G401 (cell line): ENCODE measurements around the gene FMO5. TPM values are rescaled to one million over a fixed set of nuclear protein-coding genes. Genes with fewer than 3 reads are reported as not detected.

ENCODE experiments used
- DNase-seq: peaks from one replicate; pipeline ENCODE4 v3.0.0-alpha.2; 2015; ENCODE audit warnings: low spot score
- in situ Hi-C: cut with HindIII; loops from 2 replicates; pipeline ENCODE4 v1.10.0; 2016; ENCODE audit warnings: low sequenced_read_pairs, mixed read lengths
- total RNA-seq: library from RNA; depleted of rRNA; stranded (reverse); fragments of >200 nt; shearing (Covaris generic); gene quantifications from 2 replicates; pipeline ENCODE4 v1.2.3, GENCODE V29; 2014; rRNA removed

The FMO5 gene, protein sequence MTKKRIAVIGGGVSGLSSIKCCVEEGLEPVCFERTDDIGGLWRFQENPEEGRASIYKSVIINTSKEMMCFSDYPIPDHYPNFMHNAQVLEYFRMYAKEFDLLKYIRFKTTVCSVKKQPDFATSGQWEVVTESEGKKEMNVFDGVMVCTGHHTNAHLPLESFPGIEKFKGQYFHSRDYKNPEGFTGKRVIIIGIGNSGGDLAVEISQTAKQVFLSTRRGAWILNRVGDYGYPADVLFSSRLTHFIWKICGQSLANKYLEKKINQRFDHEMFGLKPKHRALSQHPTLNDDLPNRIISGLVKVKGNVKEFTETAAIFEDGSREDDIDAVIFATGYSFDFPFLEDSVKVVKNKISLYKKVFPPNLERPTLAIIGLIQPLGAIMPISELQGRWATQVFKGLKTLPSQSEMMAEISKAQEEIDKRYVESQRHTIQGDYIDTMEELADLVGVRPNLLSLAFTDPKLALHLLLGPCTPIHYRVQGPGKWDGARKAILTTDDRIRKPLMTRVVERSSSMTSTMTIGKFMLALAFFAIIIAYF
- 0.24 and 1.2 TPM in 2 replicates for total RNA-seq

DNA sequence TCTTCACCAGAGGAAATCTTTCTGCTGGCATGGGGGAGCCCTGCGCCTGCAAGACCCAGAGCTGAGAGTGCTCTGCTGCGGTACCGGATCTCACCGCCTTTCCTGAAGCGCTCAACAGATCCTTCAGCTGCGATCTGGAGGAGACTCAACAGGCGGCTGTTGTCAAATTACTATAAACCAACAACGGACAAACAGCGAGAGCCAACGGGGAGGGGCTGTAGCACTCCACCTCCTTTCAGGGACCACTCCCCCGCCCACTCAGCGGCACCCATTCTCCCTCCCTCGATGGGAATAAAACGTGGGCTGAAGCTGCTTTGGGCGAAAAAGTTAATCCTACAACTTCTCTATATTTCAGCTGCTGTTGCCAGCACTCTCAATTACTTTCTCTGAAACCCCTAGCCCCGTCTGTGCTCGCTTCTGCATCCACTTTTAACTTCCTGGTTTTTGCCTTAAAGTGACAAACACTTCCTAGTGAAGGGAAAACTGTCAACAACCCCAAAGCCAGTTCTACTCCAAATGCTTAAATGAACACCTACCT, at the start of gene FMO5:
Gene FMO5, minus strand, starts transcription at position 147 of the 538 bp plus-strand sequence. CDS start 310 bp downstream, outside the sequence.
- peak; percentile 35 for DNase-seq
- in situ Hi-C loops: no loop called here

DNA sequence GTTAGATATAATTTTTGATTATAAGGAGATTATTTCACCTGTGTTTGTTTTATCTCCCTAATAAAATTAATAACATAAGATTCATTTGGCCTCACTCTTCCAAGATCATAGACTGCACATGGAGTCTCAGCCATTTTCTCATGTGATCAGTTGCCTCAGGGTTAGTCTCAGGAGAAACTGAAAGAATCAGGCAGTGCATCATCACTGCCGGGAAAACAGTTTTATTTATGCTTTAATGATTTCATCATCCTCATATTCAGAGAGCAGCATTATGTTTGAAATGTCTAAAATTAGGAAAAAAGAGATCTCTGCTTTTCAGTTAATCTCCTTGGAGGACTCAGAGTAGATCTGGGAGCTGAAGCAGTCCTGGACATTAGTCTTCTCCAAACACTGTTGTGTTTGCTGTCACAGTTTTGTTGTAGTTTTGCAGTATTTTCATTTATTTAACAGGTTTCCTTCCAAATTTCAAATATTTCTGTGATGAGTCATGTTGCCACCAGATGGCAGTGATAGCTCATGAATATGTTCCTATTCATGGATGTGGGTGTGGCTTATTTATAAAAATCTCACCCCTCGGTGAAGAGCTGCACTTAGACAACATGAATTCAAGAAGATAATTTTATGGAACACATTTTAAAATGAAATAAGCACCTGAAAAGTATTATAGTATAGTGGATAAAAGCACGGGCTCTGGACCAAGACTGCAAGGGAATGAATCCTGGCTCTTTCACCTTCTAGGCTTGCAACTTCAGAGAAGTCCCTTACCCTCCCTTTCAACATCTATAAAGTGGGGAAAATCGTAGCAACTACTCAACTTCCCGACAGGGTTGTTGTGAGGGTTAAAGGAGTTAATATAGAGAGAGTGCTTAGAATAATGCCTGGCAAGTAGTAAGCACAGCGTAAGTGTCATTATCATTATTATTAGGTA, 48.5 kb upstream of the FMO5 start:
- DNase-seq: peak; percentile 69
- in situ Hi-C loops: loop anchor here (10.0 kb wide), 1 partner anchor 81 kb away; no protein-coding TSS in a partner anchor

DNA sequence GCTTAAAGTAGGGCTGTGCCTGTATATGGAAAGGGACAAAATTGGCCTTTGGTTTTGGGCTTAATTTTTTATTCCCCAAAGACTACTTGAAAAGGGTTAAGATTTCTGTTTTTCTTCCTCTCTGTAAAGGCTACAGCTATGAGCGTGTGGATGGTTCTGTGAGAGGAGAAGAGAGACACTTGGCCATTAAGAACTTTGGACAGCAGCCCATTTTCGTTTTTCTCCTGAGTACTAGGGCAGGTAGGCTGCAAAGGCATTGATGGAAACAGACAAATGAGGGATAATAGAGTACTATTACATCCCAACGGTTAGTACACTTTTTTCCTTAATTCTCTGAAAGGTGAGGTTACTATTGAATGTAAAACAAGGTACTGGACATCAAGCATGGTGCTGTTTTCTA, 46.9 kb upstream of the FMO5 start:
- in situ Hi-C loops: loop anchor here (10.0 kb wide), 1 partner anchor 83 kb away; no protein-coding TSS in a partner anchor
- DNase-seq: no peak

DNA sequence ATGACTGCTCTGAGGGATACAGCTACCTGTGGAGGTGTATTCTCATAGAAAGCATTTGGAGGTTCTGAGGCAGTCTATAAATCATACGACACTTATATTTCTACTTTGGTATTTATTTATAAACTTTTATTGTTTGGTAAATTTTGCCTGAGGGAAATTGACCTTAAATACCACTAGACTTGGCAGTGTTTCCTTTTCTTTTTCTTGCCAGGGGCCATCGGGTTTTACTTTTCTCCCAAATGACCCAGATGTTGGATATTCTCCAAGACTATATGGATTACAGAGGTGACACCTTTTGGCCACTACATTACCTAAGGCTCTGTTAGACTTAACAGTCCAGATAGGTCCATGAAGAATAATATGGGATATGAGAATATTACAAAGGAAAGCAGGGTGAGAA, 45.6 kb upstream of the FMO5 start:
- no peak for DNase-seq
- in situ Hi-C loops: loop anchor here (10.0 kb wide), 1 partner anchor 84 kb away; no protein-coding TSS in a partner anchor

DNA sequence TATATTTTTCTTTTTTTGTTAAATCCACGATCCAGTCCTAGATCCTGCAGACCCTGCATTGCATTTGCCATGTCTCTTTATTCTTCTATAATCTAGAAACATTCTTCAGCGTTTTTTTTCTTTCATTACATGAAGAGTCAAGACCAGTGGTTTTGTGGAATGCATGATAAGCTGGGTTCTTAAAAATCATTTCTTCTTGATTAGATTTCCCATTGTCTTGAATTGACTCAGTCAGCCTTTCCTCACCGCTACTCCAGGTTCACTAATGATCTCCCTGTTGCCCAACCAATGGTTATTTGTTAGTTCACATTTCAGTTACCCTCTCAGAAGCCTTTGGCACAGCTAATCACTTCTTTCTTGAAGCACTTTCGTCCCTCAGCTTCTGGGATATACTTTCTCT, 42.6 kb upstream of the FMO5 start:
- DNase-seq: no peak
- in situ Hi-C loops: no loop called here

DNA sequence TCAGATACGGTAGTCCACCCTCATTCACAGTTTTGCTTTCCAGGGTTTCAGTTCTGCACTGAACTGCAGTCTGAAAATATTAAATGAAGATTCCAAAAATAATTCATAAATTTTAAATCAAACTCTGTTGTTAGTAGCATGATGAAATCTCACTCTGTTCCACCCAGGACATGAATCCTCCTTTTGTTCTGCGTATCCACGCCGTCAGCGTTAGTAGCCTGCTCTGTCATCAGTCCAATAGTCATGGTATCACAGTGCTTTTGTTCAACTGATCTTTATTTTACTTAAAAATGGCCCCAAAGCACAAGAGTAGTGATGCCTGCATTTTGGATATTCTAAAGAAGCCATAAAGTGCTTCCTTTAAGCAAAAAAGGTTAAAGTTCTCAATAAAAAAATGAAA, 41.2 kb upstream of the FMO5 start:
- in situ Hi-C loops: no loop called here
- DNase-seq: no peak

DNA sequence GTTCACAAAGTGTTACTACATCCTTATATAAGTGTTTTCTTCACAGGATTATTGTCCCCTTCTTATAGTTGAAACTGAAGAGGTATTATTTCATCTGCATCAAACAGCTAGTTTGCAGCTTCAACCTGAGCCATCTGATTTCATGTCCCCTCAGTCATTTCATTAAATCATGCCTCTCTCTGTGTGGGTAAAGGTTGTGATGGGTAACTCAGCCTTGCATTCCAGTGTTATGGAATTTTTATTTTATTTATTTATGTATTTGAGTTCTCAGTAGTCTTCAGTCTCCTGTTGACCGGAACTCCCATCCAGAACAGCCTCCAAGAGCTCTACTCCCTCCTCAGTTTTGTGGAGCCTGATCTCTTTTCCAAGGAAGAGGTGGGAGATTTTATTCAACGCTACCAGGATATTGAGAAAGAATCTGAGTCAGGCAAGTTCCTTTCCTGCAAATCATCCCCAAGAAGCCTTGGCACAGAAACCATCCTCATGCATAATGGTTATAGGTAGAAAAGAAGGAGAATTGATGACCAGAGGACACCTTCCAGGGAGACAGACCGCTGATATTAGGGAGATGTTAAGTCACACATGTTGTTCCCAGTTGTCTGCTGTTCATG, 39.1 kb upstream of the FMO5 start:
- no peak for DNase-seq
- in situ Hi-C loops: no loop called here

DNA sequence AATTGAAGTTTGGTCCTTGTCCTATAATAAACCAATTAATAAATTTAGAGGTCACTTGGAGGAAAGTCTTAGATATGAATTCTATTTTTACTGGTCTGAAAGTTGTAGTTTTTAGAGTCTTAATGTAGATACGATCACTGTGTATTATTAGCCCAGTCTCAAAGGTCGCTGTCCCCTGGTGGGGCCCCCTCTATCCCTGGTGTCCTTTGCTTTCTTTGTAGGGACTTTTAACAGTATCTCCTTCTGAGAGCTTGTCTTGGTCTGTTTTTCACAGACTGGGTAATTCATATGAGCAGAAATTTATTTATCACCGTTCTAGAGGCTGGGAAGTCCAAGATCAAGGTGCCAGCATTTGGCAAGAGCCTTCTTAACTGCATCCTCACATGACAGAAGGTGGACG, 35.8 kb upstream of the FMO5 start:
- in situ Hi-C loops: no loop called here
- DNase-seq: no peak

DNA sequence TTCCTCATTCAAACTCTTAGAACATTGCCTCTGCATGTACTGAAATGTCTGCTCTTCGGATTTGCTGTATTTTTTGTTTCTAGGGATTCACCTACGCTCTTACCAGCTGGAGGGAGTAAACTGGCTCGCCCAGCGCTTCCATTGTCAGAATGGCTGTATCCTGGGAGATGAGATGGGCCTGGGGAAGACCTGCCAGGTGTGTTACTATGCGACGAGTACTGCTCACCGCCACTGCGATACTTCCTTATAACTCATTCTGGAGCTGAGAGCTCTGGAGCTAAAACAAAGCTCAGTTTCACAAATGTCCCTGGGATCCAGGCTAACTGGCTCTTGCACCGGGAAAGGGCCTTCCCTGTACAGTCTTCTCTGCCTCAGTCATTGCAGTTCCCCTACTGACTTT, 27.4 kb upstream of the FMO5 start:
- no peak for DNase-seq
- in situ Hi-C loops: no loop called here

DNA sequence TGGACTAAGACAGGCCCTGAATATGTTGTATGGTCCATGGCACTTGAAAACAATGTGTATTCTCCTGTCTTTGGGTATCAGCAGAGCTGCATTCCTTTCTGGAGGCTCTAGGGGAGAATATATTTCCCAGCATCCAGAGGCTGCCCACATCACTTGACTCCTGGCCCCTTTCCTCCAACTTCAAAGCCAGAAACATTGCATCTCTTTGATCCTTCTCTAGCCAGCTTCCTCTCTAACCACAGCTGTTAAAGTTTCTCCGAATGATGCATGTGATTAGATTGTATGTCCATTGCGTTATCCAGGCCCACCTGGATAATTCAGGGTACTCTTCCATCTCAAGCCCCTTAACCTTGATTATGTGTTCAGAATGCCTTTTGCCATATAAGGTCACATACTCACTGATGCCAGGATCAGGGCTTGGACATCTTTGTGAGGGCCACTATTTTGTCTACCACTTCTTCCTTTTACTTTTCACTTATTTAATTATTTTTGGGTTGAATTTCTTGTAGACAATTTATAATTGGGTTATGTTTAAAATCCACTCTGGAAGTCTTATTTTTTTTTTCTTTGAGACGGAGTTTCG, 22.6 kb upstream of the FMO5 start:
- in situ Hi-C loops: no loop called here

DNA sequence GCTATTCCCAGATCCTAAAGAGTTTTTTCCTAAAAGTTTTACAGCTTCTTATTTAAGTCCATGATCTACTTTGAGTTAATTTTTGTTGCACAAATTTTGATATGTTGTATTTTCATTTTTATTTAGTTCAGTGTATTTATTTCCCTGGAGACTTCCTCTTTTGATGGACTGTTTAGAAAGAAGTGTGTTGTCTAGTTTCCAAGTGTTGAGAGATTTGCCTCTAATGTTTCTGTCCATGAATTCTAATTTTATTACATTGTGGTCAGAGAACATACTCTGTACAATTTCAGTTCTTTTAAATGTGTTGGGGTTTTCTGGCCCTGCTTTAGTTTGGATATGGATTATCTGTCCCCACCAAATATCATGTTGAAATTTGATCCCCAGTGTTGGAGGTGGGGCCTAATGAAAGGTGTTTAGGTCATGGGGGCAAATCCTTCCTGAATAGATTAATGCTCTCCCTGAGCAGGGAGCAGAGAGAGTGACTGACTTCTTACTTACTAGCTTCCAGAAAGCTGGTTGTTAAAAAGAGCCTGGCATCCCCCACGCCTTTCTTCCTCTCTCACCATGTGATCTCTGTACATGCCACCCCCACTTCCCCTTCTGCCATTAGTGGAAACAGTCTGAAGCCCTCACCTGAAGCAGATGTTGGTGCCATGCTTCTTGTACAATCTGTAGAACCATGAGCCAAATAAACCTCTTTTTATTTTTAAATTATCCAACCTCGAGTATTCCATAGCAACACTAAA, 21.9 kb upstream of the FMO5 start:
- DNase-seq: no peak
- in situ Hi-C loops: no loop called here

More for the DNA sequence above, 22.6 kb upstream of the FMO5 start:
- DNase-seq: no peak

DNA sequence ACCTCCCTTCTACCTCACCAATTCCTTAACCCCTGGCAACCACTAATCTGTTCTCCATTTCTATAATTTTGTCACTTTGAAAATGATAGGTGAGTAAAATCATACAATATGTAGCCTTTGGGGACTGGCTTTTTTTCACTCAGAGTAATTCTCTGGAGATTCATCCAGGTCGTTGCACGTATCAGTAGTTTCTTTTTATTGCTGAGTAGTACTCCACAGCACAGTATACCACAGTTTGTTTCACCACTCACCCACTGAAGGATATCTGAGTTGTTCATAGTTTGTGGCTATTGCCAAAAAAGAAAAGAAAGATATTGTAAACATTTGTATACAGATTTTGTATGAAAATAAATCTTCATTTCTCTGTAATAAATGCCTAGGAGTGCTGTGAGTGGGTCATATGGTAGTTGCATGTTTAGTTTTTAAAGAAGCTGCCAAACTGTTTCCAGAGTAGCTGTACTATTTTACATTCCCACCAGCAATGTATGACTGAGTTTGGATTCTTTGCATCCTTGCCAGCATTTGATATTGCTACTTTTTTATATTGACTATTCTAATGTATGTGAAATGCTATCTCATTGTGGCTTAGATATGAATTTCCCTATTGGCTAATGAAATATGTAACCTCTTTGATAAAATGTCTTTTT, 21.0 kb upstream of the FMO5 start:
- DNase-seq: no peak
- in situ Hi-C loops: no loop called here

DNA sequence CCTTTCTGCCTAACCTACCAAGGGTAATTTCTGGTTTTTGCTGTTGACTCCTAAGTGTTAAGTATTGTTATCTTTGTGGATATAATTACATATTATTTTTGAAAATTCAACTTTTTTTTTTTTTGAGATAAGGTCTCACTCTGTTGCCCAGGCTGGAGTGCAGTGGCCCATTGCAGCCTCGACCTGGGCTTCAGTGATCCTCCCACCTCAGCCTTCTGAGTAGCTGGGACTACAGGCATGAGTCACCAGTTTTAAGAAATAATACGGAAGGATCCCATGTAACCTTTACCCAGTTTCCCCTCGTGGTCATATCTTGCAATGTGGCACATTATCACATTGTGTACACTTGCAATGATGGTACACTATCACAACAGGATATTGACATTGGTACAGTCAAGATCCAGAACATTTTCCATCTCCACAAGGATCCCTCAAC, 20.5 kb upstream of the FMO5 start:
- in situ Hi-C loops: no loop called here
- no peak for DNase-seq

DNA sequence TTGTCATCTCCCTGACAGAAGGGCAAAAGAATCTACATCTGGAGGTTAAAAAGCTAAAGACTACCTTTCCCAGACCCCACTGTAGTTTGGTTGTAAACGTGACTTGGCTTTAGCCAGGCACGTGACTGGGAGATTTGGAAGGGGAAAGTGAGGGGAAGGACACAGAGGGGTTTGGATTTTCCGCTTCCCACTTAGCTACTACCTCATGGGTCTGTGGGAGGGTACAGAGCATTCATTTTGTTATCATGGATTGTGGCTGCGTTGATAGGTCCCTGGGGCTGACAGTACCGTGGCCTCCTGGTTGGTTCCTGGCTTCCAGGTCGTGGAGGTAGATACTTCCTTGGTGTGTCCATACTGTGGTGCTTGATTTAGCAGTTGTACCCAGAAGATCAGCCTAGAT, 20.0 kb upstream of the FMO5 start:
- no peak for DNase-seq
- in situ Hi-C loops: no loop called here

DNA sequence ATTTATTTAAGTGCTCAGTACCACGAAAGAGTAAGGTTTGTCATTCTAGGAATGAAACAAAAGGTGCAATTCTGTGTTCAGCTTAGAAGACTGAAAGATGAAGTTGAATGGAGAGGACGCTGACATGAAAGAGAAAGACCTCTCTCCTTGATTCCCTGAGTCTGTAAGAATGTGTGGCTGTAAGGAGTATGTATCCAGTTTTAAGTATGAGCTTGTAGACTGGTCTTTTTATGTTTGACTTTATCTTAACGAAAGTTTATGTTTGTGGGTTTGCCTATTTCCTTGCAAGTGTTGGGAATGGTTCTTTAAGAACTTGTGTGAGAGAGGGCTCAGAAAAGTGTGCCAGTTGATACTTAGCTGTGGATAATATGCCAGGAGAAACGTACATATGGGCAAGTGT, 18.7 kb upstream of the FMO5 start:
- peak; percentile 26 for DNase-seq
- in situ Hi-C loops: no loop called here

DNA sequence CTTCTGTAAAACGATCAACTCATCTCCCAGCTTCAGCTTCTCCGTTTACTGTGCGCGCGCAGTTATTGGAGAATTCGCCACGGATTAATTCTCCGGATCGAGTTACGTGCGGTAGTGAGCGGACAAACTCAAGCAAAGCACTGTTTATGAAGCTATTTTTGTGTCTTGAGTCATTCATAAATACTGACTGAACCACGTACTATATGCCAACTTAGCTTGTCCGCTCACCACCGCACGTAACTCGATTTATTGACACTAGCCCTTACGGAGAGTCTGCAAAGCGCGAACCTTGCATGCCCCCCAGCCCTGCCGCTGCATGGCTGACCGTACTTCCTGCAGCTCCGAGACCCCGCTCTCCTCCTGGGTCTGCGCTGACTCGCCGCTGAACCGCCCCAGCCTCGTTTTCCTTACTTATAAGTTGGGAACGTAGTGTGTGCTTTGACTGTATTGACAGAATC, 18.1 kb upstream of the FMO5 start:
- DNase-seq: no peak
- in situ Hi-C loops: no loop called here

DNA sequence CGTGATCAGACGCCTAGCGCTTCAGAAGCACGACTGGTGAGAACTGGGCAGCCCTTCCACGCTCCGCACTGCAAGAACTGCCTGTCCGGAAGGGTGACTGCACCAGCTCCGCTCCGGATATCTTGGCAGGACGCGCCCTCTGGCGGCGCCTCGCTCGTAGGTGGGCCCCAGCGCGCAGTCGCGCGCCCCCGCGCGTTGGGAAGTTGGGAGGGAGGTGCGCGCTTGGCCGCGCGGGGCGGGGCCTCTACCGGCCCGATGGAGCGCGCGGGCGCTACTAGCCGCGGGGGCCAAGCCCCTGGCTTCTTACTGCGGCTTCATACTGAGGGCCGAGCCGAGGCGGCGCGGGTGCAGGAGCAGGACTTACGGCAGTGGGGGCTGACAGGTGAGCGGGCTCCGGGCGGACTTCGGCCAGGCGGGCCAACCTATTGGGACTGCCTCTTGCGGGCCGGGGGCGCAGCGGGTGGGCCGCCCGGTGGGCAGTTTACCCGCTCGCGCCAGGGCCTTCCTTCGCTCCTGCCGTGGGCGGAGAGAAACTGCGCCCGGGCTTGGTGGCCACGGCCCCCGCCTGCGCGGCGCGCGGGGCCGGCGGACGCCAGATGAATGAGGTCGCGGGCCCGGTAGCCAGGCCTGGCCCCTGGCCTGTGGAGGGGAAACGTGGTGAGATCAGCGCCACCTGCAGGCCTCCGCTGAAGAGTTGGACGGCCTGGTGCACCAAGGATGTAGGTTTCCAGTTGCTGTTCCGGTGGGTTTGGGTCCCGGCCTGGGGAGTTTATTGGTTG, 17.5 kb upstream of the FMO5 start, which contains the start of gene CHD1L:
Gene CHD1L, plus strand, starts transcription at position 236 of the 779 bp plus-strand sequence. Its CDS starts 20 bp downstream, at position 256.
- in situ Hi-C loops: no loop called here
- DNase-seq: peak; percentile 93
